Body of pancreas (tissue), 4 donors: Measurements from ENCODE around the gene NR2C2.

Source experiments
- CTCF ChIP-seq, 7 experiments: fragments of 450-650 bp in 4 of 7; fragments of 200-600 bp in 3 of 7; sonication (generic) in 3 of 7; IDR thresholded peaks; one replicate each; pipeline ENCODE4 v1.5.1; 2016 to 2019; ENCODE audit warnings: antibody characterized with exemption in 7 of 7
- POLR2A ChIP-seq, 3 donors: fragments of 450-650 bp; IDR thresholded peaks; one replicate each; pipeline ENCODE4 v1.6.1; 2016; ENCODE audit warnings: antibody characterized with exemption in 3 of 3, mild to moderate bottlenecking in 2 of 3

GRCh38 chr3:15063238-15063637, 115.9 kb downstream of the NR2C2 start:
- TF ChIP-seq CTCF (IDR thresholded peaks at IDR 0.05) = no peak
- no peak for TF ChIP-seq POLR2A (IDR thresholded peaks at IDR 0.05)
